GM18909 (cell line): ENCODE results near the gene CCDC87.
"Not testable (repeated sequence)": the region's sequence is repeated elsewhere in the genome, so short reads cannot be mapped to it uniquely, and the experiment has no call there.

Source experiments
- ATAC-seq: cut with Tn5 transposase; IDR thresholded peaks from one replicate; pipeline ENCODE4 v1.9.1; 2021; ENCODE audit warnings: mild to moderate bottlenecking; ENCODE audit not compliant: unreplicated experiment, poor library complexity

Gene CCDC87, protein sequence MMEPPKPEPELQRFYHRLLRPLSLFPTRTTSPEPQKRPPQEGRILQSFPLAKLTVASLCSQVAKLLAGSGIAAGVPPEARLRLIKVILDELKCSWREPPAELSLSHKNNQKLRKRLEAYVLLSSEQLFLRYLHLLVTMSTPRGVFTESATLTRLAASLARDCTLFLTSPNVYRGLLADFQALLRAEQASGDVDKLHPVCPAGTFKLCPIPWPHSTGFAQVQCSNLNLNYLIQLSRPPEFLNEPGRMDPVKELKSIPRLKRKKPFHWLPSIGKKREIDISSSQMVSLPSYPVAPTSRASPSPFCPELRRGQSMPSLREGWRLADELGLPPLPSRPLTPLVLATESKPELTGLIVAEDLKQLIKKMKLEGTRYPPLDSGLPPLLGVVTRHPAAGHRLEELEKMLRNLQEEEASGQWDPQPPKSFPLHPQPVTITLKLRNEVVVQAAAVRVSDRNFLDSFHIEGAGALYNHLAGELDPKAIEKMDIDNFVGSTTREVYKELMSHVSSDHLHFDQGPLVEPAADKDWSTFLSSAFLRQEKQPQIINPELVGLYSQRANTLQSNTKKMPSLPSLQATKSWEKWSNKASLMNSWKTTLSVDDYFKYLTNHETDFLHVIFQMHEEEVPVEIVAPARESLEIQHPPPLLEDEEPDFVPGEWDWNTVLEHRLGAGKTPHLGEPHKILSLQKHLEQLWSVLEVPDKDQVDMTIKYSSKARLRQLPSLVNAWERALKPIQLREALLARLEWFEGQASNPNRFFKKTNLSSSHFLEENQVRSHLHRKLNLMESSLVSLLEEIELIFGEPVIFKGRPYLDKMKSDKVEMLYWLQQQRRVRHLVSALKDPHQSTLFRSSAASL

GRCh38 chr11:66592457-66593302, at the start of gene CCDC87, which contains the start of gene CCS:
Gene CCDC87, minus strand, starts transcription at chr11:66593063. Its CDS starts 48 bp downstream, at chr11:66593015.
Gene CCS, plus strand, starts transcription at chr11:66593185. Its CDS starts 77 bp downstream, at chr11:66593262.
- ATAC-seq: peak; percentile 93

DNA sequence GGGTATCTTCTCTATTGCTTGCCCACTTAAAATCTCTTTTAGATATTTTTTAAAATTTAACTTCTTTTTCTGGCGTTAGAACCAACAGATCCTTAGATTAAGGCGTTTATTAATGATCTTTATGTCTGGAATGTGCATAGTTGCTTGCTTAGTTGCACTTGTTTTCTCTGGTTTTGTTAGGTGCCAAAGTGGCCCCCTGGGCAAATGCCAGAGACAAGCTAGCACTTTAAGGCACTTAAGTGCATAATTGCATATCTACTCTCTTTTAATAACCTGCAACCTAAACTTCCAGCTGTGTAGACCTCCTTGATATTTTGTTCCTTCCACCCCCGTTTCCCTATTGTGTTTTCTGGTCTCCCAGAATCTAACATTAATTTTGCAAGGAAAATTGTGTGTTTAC, 49.0 kb upstream of the CCDC87 start:
- ATAC-seq: no peak

- ATAC-seq: not testable (repeated sequence)
These were observed 47.0 kb upstream of the CCDC87 start for GRCh38 chr11:66639814-66640340.

DNA sequence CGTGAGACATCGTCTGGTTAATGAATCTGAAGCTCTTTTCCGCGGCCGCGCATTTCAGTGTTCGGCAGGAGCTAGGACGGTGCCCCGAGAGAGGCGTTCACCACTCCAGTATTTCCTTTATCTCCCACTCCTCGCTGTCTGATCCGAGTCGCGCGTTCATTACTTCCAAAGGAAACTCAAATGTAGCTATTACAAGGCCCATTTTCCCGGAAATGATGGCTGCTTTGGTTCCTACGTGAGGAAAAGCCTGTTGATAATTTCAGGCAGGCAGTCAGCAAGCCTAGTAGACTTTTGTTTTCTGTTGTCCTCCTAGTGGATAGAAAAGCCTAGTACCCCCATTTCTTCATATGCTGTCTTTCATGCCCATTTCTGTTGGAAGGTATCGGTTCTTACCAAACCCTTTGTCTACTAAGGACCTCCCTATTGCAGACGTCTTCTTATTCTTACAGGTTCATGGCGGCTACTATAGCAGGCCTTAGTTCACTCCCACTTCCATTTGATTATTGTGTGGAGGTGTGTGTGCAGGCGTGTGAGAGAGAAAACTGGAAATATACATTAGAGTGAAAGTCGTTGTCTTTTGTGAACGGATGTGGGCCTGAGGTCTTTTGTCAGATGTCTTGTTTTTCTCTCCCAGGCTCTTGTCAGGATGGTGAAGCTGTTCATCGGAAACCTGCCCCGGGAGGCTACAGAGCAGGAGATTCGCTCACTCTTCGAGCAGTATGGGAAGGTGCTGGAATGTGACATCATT, 46.4 kb upstream of the CCDC87 start:
- no peak for ATAC-seq

DNA sequence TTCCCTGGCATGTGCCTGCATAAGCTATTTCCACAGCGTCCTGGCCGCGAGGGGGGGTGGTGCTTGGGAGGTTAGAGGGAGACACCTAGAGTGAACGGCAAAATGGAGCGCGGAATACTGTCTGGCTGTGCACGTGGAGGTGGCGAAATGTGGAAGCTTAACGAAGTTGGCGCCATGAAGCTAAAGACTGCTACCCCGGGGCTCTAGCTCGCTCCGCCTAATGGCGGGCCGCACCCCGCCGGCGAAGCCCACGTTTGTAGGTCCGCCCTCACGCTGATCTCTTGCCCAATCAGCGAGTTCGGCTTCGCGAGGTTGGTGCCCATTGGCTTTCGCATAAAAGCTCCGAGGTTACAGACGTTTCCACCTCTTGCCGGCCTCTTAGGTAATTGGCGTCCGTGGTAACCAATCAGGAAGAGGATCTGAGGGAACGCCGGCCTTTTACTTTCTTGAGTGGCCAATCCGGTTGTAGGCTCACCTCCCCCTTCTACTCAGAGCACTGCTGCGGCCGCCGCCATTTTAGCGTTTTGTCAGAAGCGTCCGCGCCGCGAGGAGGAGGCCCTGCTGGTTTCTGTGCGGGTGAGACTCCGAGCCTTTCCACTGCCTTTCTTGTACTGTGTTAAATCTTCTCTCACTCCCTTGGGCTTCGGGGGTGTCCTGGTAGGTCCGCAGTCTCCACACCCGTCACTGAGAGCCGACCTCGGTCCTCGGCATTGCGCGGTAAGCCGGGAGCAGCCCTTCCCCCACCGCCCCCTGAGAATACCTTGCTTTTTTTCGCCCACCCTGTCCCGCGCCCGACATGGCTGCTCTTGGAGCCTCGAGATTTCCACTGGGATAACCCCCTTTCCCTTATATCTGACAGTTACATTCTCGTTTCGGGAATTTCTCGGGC, 45.6 kb upstream of the CCDC87 start, which contains the start of gene RBM4:
Gene RBM4, plus strand, starts transcription at position 527 of the 889 bp plus-strand sequence. CDS start 1,009 bp downstream, outside the sequence.
- ATAC-seq: peak; percentile 97

GRCh38 chr11:66637557-66638176, 44.8 kb upstream of the CCDC87 start:
- no peak for ATAC-seq

- no peak for ATAC-seq
These were observed 43.5 kb upstream of the CCDC87 start for GRCh38 chr11:66636411-66636810.

GRCh38 chr11:66632952-66633351, 40.1 kb upstream of the CCDC87 start:
- no peak for ATAC-seq

DNA sequence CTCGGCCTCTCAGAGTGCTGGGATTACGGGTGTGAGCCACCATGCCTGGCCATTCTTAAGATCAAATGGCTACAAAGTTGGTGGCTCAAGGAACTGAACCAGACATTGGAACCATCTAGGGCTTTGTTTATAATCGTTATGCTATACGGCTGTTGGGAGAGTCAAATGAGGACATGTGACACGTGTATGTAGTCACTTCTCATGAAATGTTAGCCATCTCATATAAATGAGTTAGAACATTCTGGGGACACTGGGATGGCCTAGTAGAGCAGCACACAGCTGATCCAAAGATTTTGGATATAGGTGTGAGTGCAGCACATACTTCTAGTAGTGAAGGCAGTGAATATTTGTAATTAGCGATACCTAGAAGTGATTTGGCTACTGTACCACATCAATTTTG, 39.0 kb upstream of the CCDC87 start:
- ATAC-seq: no peak

GRCh38 chr11:66629356-66629755, 36.5 kb upstream of the CCDC87 start:
- no peak for ATAC-seq

- ATAC-seq: no peak
These were observed 35.3 kb upstream of the CCDC87 start for GRCh38 chr11:66628061-66628603.

DNA sequence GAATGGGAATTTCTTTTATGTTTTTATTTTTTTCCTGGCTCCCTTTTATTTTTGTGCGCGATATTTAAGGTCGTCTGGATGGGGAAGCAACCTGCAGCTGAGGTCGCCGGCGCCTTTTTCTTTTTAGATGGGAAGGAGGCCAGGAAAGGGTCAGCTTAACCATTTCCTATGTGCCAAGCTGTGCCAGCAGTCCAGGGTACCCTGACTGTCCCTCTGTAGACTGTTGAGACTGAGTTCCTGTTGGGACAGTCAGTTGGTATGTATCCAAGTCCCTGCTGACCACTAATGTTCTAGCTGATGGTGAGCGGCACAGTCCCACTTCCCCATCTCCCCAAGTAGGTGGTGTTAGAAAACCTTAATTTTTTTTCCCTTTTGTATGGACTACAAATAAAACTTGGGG, 34.1 kb upstream of the CCDC87 start:
- no peak for ATAC-seq

- no peak for ATAC-seq
These were observed 33.5 kb upstream of the CCDC87 start for GRCh38 chr11:66626382-66626781.

- ATAC-seq: no peak
These were observed 32.9 kb upstream of the CCDC87 start for GRCh38 chr11:66625752-66626149.

GRCh38 chr11:66625041-66625751, 32.3 kb upstream of the CCDC87 start:
- no peak for ATAC-seq

- ATAC-seq: no peak
These were observed 31.6 kb upstream of the CCDC87 start for GRCh38 chr11:66624450-66624849.

DNA sequence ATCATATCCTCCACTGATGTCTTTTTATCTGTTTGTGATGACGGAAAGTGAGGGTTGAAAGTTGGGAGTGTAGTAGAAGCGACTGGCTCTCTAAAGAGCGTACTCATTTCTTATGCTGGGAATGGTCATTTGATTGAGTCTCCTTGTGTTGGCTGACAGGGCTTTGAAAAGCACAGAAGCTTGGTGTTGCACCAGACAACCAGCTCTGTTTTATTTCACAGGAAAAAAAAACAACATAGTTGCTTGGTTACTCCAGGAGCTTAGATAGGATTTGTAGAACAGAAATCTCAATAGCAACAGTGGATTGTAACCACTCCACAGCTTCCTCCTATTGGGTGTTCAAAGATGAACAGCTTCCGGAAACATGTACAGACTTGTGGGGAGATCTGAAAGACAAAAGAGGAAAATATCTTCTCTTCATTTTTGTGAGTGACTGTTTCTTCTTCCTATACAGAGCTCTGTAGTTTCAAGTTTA, 26.3 kb upstream of the CCDC87 start:
- no peak for ATAC-seq
